HepG2 (cell line): ENCODE data around the gene ARL16. TPM values are rescaled to one million over a fixed set of nuclear protein-coding genes. Genes with fewer than 3 reads are reported as not detected.
A peak's percentile ranks its signal among the peaks of the same experiment; 100 is the strongest.

ENCODE experiments used
- AHR ChIP-seq: IDR thresholded peaks from 2 replicates; pipeline ENCODE4 v1.6.1; 2018; ENCODE audit warnings: missing genetic modification reagents, missing compliant biosample characterization
- AKAP8 ChIP-seq: sonication (generic); formaldehyde crosslinking; IDR thresholded peaks from 2 replicates; pipeline ENCODE4 v1.5.1; 2020; ENCODE audit warnings: mild to moderate bottlenecking, missing genetic modification reagents
- ARNTL ChIP-seq: sonication (generic); formaldehyde crosslinking; IDR thresholded peaks from 2 replicates; pipeline ENCODE4 v1.4.0; 2020; ENCODE audit warnings: mild to moderate bottlenecking, missing genetic modification reagents
- ATAD3A ChIP-seq: sonication (generic); formaldehyde crosslinking; IDR thresholded peaks from 2 replicates; pipeline ENCODE4 v1.4.0; 2020; ENCODE audit warnings: missing genetic modification reagents
- BCL3 ChIP-seq: sonication (generic); formaldehyde crosslinking; IDR thresholded peaks from 2 replicates; pipeline ENCODE4 v1.5.1; 2020; ENCODE audit warnings: mild to moderate bottlenecking, missing genetic modification reagents, moderate library complexity
- BORCS8-MEF2B ChIP-seq: sonication (generic); formaldehyde crosslinking; IDR thresholded peaks from 2 replicates; pipeline ENCODE4 v1.8.0; 2022; ENCODE audit warnings: mild to moderate bottlenecking, missing genetic modification reagents
- BRCA1 ChIP-seq: sonication (generic); formaldehyde crosslinking; IDR thresholded peaks from 2 replicates; pipeline ENCODE4 v1.4.0; 2020; ENCODE audit warnings: missing genetic modification reagents
- KDM2A ChIP-seq: sonication (generic); formaldehyde crosslinking; IDR thresholded peaks from 2 replicates; pipeline ENCODE4 v1.4.0; 2020; ENCODE audit warnings: low read depth, missing genetic modification reagents, borderline replicate concordance
- KLF15 ChIP-seq: sonication (generic); formaldehyde crosslinking; IDR thresholded peaks from 2 replicates; pipeline ENCODE4 v1.8.1; 2023; ENCODE audit warnings: borderline replicate concordance, mild to moderate bottlenecking, inconsistent platforms, missing genetic modification reagents, mixed read lengths
- KLF6 ChIP-seq: IDR thresholded peaks from 2 replicates; pipeline ENCODE4 v1.8.0; 2016; ENCODE audit warnings: missing biosample characterization, missing genetic modification reagents
- NR1H2 ChIP-seq: sonication (generic); formaldehyde crosslinking; IDR thresholded peaks from 2 replicates; pipeline ENCODE4 v1.8.1; 2022; ENCODE audit warnings: low read depth, missing genetic modification reagents, borderline replicate concordance
- POGZ ChIP-seq: sonication (generic); formaldehyde crosslinking; IDR thresholded peaks from 2 replicates; pipeline ENCODE4 v1.4.0; 2020; ENCODE audit warnings: mild to moderate bottlenecking, missing genetic modification reagents
- PTBP1 ChIP-seq: fragments of 200-400 bp; formaldehyde crosslinking; IDR thresholded peaks from 2 replicates; pipeline ENCODE4 v1.6.1; 2018; ENCODE audit warnings: low read length, low read depth; ENCODE audit not compliant: poor library complexity, severe bottlenecking
- THRA ChIP-seq: sonication (generic); formaldehyde crosslinking; IDR thresholded peaks from 2 replicates; pipeline ENCODE4 v1.4.0; 2020; ENCODE audit warnings: missing genetic modification reagents, borderline replicate concordance
- TOE1 ChIP-seq: sonication (generic); formaldehyde crosslinking; IDR thresholded peaks from 2 replicates; pipeline ENCODE4 v1.4.0; 2020; ENCODE audit warnings: mild to moderate bottlenecking, missing genetic modification reagents
- ZNF207 ChIP-seq: fragments of 450-650 bp; IDR thresholded peaks from 2 replicates; pipeline ENCODE4 v1.6.1; 2016; ENCODE audit warnings: antibody characterized with exemption, borderline replicate concordance
- ZNF496 ChIP-seq: sonication (generic); formaldehyde crosslinking; IDR thresholded peaks from 2 replicates; pipeline ENCODE4 v1.8.1; 2023; ENCODE audit warnings: mild to moderate bottlenecking, moderate library complexity, missing genetic modification reagents; ENCODE audit not compliant: insufficient replicate concordance
- ZNF562 ChIP-seq: sonication (generic); formaldehyde crosslinking; IDR thresholded peaks from 2 replicates; pipeline ENCODE4 v1.8.0; 2022; ENCODE audit warnings: missing genetic modification reagents, borderline replicate concordance
- polyA plus RNA-seq, 8 experiments: library from polyadenylated mRNA; depleted of rRNA in 3 of 8; stranded (reverse) in 7 of 8; unstranded in 1 of 8; fragments of >200 nt; fragmentation: Illumina TruSeq in 4 of 8; extraction: Trizol in 4 of 8; gene quantifications; 2 replicates each; pipeline versions ENCODE4 v1.2.1 to v1.2.3, GENCODE V29; 2011 to 2016; ENCODE audit warnings: low read depth in 4 of 8, missing spikeins in 1 of 8, mixed read lengths in 1 of 8; ENCODE audit not compliant: insufficient read depth in 1 of 8
- total RNA-seq, 5 experiments: library from RNA; depleted of rRNA; stranded (reverse); fragments of >200 nt; fragmentation: Illumina TruSeq; extraction: Trizol; gene quantifications; 2 replicates each; pipeline ENCODE4 v1.2.3, GENCODE V29; 2016; ENCODE audit warnings: low read depth in 1 of 5
- TF ChIP-seq, protein P1 (sequence below): sonication (generic); formaldehyde crosslinking; IDR thresholded peaks from 2 replicates; pipeline ENCODE4 v1.8.1; 2022; ENCODE audit warnings: mild to moderate bottlenecking, missing genetic modification reagents
- TF ChIP-seq, protein P2 (sequence below): sonication (generic); formaldehyde crosslinking; conservative IDR thresholded peaks from 2 replicates; pipeline ENCODE4 v1.4.0; 2020; ENCODE audit warnings: missing genetic modification reagents
- TF ChIP-seq, protein P3 (sequence below): sonication (generic); formaldehyde crosslinking; IDR thresholded peaks from 2 replicates; pipeline ENCODE4 v1.5.0; 2020; ENCODE audit warnings: mild to moderate bottlenecking, missing genetic modification reagents

Gene ARL16
- total and polyA plus RNA-seq, 2 of the 13 experiments (the other 11 are each of a cell fraction or from before 2014, with no cell fraction given) = 20.8 to 30.8 TPM

- peak; percentile 83; the same call in 1 of the 2 replicates for TF ChIP-seq THRA (CRISPR knock-in tag)
- TF ChIP-seq ARNTL = 0 out of 2 replicates have a peak, but pooled peaks have one; percentile 25
- TF ChIP-seq POGZ (CRISPR knock-in tag) = no peak
- TF ChIP-seq, protein P1, sequence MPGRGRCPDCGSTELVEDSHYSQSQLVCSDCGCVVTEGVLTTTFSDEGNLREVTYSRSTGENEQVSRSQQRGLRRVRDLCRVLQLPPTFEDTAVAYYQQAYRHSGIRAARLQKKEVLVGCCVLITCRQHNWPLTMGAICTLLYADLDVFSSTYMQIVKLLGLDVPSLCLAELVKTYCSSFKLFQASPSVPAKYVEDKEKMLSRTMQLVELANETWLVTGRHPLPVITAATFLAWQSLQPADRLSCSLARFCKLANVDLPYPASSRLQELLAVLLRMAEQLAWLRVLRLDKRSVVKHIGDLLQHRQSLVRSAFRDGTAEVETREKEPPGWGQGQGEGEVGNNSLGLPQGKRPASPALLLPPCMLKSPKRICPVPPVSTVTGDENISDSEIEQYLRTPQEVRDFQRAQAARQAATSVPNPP = peak; percentile 45; the same call in 1 of the 2 replicates
- TF ChIP-seq KLF15 (CRISPR knock-in tag) = no peak
- TF ChIP-seq ATAD3A (CRISPR knock-in tag) = no peak
- TF ChIP-seq BORCS8-MEF2B (CRISPR knock-in tag) = no peak; the same call in 1 of the 2 replicates
- TF ChIP-seq NR1H2 (CRISPR knock-in tag) = no peak
- no peak for TF ChIP-seq AKAP8
- no peak for TF ChIP-seq ZNF562 (CRISPR knock-in tag)
- TF ChIP-seq, protein P2, sequence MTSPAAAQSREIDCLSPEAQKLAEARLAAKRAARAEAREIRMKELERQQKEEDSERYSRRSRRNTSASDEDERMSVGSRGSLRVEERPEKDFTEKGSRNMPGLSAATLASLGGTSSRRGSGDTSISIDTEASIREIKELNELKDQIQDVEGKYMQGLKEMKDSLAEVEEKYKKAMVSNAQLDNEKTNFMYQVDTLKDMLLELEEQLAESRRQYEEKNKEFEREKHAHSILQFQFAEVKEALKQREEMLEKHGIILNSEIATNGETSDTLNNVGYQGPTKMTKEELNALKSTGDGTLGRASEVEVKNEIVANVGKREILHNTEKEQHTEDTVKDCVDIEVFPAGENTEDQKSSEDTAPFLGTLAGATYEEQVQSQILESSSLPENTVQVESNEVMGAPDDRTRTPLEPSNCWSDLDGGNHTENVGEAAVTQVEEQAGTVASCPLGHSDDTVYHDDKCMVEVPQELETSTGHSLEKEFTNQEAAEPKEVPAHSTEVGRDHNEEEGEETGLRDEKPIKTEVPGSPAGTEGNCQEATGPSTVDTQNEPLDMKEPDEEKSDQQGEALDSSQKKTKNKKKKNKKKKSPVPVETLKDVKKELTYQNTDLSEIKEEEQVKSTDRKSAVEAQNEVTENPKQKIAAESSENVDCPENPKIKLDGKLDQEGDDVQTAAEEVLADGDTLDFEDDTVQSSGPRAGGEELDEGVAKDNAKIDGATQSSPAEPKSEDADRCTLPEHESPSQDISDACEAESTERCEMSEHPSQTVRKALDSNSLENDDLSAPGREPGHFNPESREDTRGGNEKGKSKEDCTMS (CRISPR knock-in tag) = no peak
- no peak for TF ChIP-seq TOE1
- TF ChIP-seq ZNF496 (CRISPR knock-in tag) = no peak
- 0 out of 2 replicates have a peak, but pooled peaks have one; percentile 53 for TF ChIP-seq BCL3 (CRISPR knock-in tag)
- TF ChIP-seq AHR = no peak
- TF ChIP-seq ZNF207 = no peak
- no peak for TF ChIP-seq BRCA1 (CRISPR knock-in tag)
- TF ChIP-seq PTBP1 = no peak
- TF ChIP-seq KLF6 = no peak
- TF ChIP-seq, protein P3, sequence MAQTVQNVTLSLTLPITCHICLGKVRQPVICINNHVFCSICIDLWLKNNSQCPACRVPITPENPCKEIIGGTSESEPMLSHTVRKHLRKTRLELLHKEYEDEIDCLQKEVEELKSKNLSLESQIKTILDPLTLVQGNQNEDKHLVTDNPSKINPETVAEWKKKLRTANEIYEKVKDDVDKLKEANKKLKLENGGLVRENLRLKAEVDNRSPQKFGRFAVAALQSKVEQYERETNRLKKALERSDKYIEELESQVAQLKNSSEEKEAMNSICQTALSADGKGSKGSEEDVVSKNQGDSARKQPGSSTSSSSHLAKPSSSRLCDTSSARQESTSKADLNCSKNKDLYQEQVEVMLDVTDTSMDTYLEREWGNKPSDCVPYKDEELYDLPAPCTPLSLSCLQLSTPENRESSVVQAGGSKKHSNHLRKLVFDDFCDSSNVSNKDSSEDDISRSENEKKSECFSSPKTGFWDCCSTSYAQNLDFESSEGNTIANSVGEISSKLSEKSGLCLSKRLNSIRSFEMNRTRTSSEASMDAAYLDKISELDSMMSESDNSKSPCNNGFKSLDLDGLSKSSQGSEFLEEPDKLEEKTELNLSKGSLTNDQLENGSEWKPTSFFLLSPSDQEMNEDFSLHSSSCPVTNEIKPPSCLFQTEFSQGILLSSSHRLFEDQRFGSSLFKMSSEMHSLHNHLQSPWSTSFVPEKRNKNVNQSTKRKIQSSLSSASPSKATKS (CRISPR knock-in tag) = no peak
- no peak for TF ChIP-seq KDM2A (CRISPR knock-in tag)
Measured at GRCh38 chr17:81655378-81656117, 28.0 kb downstream of the ARL16 start (continued).
